ENCODE results near the gene VAC14.

The VAC14 gene

DNA sequence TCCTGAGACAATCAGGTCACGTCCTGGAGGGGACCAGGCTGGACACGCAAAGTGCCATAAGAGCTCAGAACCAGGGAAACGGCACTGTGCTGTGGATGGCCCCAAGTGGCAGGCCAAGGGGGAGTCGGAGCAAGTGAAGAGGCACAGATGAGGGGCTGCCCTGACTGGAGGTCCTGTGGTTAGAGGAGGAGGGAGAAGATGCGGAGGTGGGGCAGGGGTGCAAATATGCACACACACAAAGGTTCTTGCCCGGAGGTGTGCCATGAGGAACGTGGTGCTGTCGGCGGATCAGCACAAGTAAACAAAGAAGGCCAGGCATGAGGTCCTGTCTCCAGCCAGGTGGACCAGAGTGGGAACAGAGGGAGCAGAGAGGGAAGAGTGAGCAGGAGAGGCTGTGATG is 23.5 kb downstream of the VAC14 start:
- DNase-seq (ENCODE audit: low spot score) = no peak
- Histone ChIP-seq H3K27ac (no peak overlapping the region), H3K4me3 (no peak overlapping the region)
- TF ChIP-seq CTCF (IDR thresholded peaks at IDR 0.05) = no peak

DNA sequence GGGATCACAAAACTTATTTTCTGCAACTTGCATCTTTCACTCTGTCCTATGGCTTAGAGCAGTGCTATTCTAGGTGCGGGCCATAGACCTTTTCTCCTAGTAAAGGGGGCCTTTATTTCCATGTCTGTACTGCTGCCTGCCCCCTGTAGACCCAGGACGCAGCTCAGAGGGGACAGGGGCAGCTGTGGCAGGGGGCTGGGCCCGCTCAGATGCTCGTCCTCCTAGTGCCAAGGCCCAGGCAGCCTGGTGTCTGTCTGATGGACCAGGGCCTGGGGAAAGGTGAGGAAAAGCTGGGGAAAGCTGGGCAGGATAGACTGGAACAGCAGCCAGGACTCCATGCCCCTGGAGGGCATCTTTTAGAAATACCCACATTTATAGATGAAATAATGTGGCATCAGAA is 25.6 kb downstream of the VAC14 start:
- no peak for DNase-seq (ENCODE audit: low spot score)
- Histone ChIP-seq H3K27ac (no peak overlapping the region), H3K4me3 (no peak overlapping the region)
- TF ChIP-seq CTCF (IDR thresholded peaks at IDR 0.05) = no peak

DNA sequence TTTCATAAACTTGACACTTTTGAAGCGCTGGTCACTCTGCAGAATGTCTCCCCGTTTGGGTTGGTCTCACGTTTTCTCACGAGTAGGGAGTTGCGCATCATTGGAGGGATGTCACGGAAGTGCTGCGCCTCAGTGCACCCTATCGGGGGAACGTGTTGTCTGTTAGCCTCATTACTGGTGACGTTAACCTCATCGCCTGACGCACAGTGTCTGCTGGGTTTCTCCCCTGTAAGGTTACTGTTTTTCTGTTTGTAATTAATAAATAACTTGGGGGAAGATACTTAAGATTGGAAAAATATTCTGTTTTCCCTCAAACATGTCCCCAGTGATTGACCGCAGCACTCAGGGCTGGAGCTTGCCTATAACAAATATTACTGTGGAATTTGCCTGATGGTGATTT is 26.7 kb downstream of the VAC14 start:
- TF ChIP-seq CTCF (IDR thresholded peaks at IDR 0.05) = no peak
- H3K4me3 ChIP-seq = no peak overlapping the region
- H3K27ac ChIP-seq = no peak overlapping the region
- no peak for DNase-seq (ENCODE audit: low spot score)

- no peak for TF ChIP-seq CTCF (IDR thresholded peaks at IDR 0.05)
- H3K4me3 ChIP-seq = no peak overlapping the region
- no peak for DNase-seq (ENCODE audit: low spot score)
- H3K27ac ChIP-seq = no peak overlapping the region
Observed at GRCh38 chr16:70772493-70772892, 28.5 kb downstream of the VAC14 start.

- no peak overlapping the region for H3K4me3 ChIP-seq
- TF ChIP-seq CTCF (IDR thresholded peaks at IDR 0.05) = peak; percentile 98
- no peak for DNase-seq (ENCODE audit: low spot score)
- H3K27ac ChIP-seq = no peak overlapping the region
Observed at GRCh38 chr16:70770626-70771552, 30.1 kb downstream of the VAC14 start.

GRCh38 chr16:70770291-70770625 is 30.7 kb downstream of the VAC14 start:
- TF ChIP-seq CTCF (IDR thresholded peaks at IDR 0.05) = no peak
- DNase-seq (ENCODE audit: low spot score) = no peak
- Histone ChIP-seq H3K27ac (no peak overlapping the region), H3K4me3 (no peak overlapping the region)

- Histone ChIP-seq H3K4me3 (no peak overlapping the region), H3K27ac (no peak overlapping the region)
- no peak for DNase-seq (ENCODE audit: low spot score)
- no peak for TF ChIP-seq CTCF (IDR thresholded peaks at IDR 0.05)
Observed at GRCh38 chr16:70769761-70770160, 31.2 kb downstream of the VAC14 start.
